Tibial artery (tissue), 4 donors: Measurements from ENCODE around the gene CATSPERZ.

Source experiments
- DNase-seq, 2 donors: peaks; one replicate each; pipeline ENCODE4 v3.0.0-alpha.2; 2019
- H3K27ac ChIP-seq, 2 donors: fragments of 200-600 bp; sonication (generic) in 1 of 2; 1 replicate in 1 of 2; 2 replicates in 1 of 2; pipeline ENCODE4 v1.5.1; 2018 to 2019; ENCODE audit warnings: mild to moderate bottlenecking in 1 of 2
- H3K27me3 ChIP-seq, 2 donors: fragments of 200-600 bp; sonication (generic) in 1 of 2; one replicate each; pipeline versions ENCODE4 v1.5.1 to v1.6.0; 2016 to 2019
- H3K36me3 ChIP-seq, 3 donors: fragments of 200-600 bp; sonication (generic) in 2 of 3; one replicate each; pipeline ENCODE4 v1.5.1; 2016 to 2019; ENCODE audit warnings: mild to moderate bottlenecking in 2 of 3
- H3K4me1 ChIP-seq, 4 donors: fragments of 200-600 bp; sonication (generic) in 2 of 4; 1 replicate in 3 of 4; 2 replicates in 1 of 4; pipeline ENCODE4 v1.5.1; 2016 to 2019
- H3K4me3 ChIP-seq, 2 donors: fragments of 200-600 bp; sonication (generic) in 1 of 2; 1 replicate in 1 of 2; 2 replicates in 1 of 2; pipeline ENCODE4 v1.5.1; 2018 to 2019; ENCODE audit warnings: mild to moderate bottlenecking in 2 of 2
- H3K9me3 ChIP-seq, 3 donors: fragments of 200-600 bp; sonication (generic) in 1 of 3; one replicate each; pipeline ENCODE4 v1.5.1; 2016 to 2019
- intact Hi-C: fragments of 100-400 bp; cut with DNase I; formaldehyde crosslinking; loops from one replicate; pipeline ENCODE4 v1.15.0; 2023; ENCODE audit warnings: low total_unique reads
- TF ChIP-seq, protein P1 (sequence below), 2 experiments: fragments of 200-600 bp in 1 of 2; fragments of 450-650 bp in 1 of 2; IDR thresholded peaks; one replicate each; pipeline ENCODE4 v1.5.1; 2017 to 2019; ENCODE audit warnings: antibody characterized with exemption in 2 of 2, mild to moderate bottlenecking in 1 of 2, moderate library complexity in 1 of 2

CATSPERZ gene

GRCh38 chr11:64316672-64317324 lies 16.6 kb downstream of the CATSPERZ start:
- Histone ChIP-seq H3K27me3 (no peaks in the 10 kb centered on the region), H3K9me3 (no peaks in the 10 kb centered on the region), H3K4me1 (peaks cover 0 to 27% (median 22%) of the 10 kb centered on the region in 4 donors), H3K4me3 (peak overlapping the region; percentile 85 to 93), H3K36me3 (peaks cover 8 to 51% (median 20%) of the 10 kb centered on the region in 3 donors), H3K27ac (peak overlapping the region; percentile 95 to 97)
- intact Hi-C loops, result no loop called here
- TF ChIP-seq, protein P1, sequence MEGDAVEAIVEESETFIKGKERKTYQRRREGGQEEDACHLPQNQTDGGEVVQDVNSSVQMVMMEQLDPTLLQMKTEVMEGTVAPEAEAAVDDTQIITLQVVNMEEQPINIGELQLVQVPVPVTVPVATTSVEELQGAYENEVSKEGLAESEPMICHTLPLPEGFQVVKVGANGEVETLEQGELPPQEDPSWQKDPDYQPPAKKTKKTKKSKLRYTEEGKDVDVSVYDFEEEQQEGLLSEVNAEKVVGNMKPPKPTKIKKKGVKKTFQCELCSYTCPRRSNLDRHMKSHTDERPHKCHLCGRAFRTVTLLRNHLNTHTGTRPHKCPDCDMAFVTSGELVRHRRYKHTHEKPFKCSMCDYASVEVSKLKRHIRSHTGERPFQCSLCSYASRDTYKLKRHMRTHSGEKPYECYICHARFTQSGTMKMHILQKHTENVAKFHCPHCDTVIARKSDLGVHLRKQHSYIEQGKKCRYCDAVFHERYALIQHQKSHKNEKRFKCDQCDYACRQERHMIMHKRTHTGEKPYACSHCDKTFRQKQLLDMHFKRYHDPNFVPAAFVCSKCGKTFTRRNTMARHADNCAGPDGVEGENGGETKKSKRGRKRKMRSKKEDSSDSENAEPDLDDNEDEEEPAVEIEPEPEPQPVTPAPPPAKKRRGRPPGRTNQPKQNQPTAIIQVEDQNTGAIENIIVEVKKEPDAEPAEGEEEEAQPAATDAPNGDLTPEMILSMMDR (IDR thresholded peaks at IDR 0.05), result no peak
- DNase-seq, result no peak

GRCh38 chr11:64317325-64317960 lies 17.3 kb downstream of the CATSPERZ start, which contains the start of gene TRMT112:
TRMT112 (minus strand) TSS chr11:64317559; CDS start chr11:64317526, 33 bp downstream.
- TF ChIP-seq, protein P1 (IDR thresholded peaks at IDR 0.05), result no peak
- H3K36me3 ChIP-seq, result peaks cover 8 to 55% (median 20%) of the 10 kb centered on the region in 3 donors
- H3K27ac ChIP-seq, result peak within 1 kb of the TSS; percentile 95 to 97
- H3K27me3 ChIP-seq, result no peaks in the 10 kb centered on the region
- H3K4me3 ChIP-seq, result peak within 1 kb of the TSS; percentile 85 to 93
- intact Hi-C loops, result no loop called here
- H3K4me1 ChIP-seq, result peaks cover 0 to 27% (median 22%) of the 10 kb centered on the region in 4 donors
- DNase-seq, result peak; percentile 99
- no peaks in the 10 kb centered on the region for H3K9me3 ChIP-seq

- TF ChIP-seq, protein P1 (IDR thresholded peaks at IDR 0.05), result peak; percentile 21
- intact Hi-C loops, result loop anchor here (2.0 kb wide), 1 partner anchor 37 kb away; no protein-coding TSS in a partner anchor
- Histone ChIP-seq H3K4me3 (peak within 1 kb of the TSS; percentile 85 to 93), H3K9me3 (no peaks in the 10 kb centered on the region), H3K36me3 (peaks cover 8 to 62% (median 20%) of the 10 kb centered on the region in 3 donors), H3K27ac (peak within 1 kb of the TSS; percentile 95 to 97), H3K4me1 (peaks cover 0 to 33% (median 22%) of the 10 kb centered on the region in 4 donors), H3K27me3 (no peaks in the 10 kb centered on the region)
- peak; percentile 97 to 99 for DNase-seq
These were observed 18.0 kb downstream of the CATSPERZ start, which contains the start of gene PRDX5 for GRCh38 chr11:64317961-64318765. PRDX5 (plus strand) TSS chr11:64318121; CDS start chr11:64318216, 95 bp downstream.

GRCh38 chr11:64318766-64319761 lies 18.9 kb downstream of the CATSPERZ start:
- DNase-seq, result no peak
- Histone ChIP-seq H3K36me3 (peaks cover 8 to 53% (median 20%) of the 10 kb centered on the region in 3 donors), H3K27ac (peak overlapping the region; percentile 95 to 97), H3K4me1 (peaks cover 0 to 33% (median 22%) of the 10 kb centered on the region in 4 donors), H3K27me3 (no peaks in the 10 kb centered on the region), H3K9me3 (no peaks in the 10 kb centered on the region), H3K4me3 (peak overlapping the region; percentile 85 to 93)
- intact Hi-C loops, result loop anchor here (2.0 kb wide), 1 partner anchor 36 kb away; no protein-coding TSS in a partner anchor
- TF ChIP-seq, protein P1 (IDR thresholded peaks at IDR 0.05), result no peak
